GM19463 (cell line): ENCODE measurements around the gene APOA1.
A peak's percentile ranks its signal among the peaks of the same experiment; 100 is the strongest.

Source experiments
- ATAC-seq: cut with Tn5 transposase; IDR thresholded peaks from one replicate; pipeline ENCODE4 v1.9.1; 2021; ENCODE audit warnings: mild to moderate bottlenecking, moderate library complexity; ENCODE audit not compliant: unreplicated experiment

Gene APOA1

GRCh38 chr11:116791002-116791812, 46.2 kb downstream of the APOA1 start:
- ATAC-seq, result no peak

- no peak for ATAC-seq
These were observed 47.0 kb downstream of the APOA1 start for GRCh38 chr11:116790167-116791001.

- no peak for ATAC-seq
These were observed 48.4 kb downstream of the APOA1 start for GRCh38 chr11:116788975-116789374.

- no peak for ATAC-seq
These were observed 48.9 kb downstream of the APOA1 start for GRCh38 chr11:116788534-116788933.

- peak; percentile 95 for ATAC-seq
These were observed 49.5 kb downstream of the APOA1 start, which contains the start of gene ZPR1 for GRCh38 chr11:116787786-116788486. Gene ZPR1, minus strand, starts transcription at chr11:116788023. Its CDS starts 33 bp downstream, at chr11:116787990.

GRCh38 chr11:116787436-116787785, 50.0 kb downstream of the APOA1 start:
- ATAC-seq, result no peak

GRCh38 chr11:116786966-116787365, 50.5 kb downstream of the APOA1 start:
- no peak for ATAC-seq

- no peak for ATAC-seq
These were observed 51.1 kb downstream of the APOA1 start for GRCh38 chr11:116786326-116786725.
